ENCODE results near the gene KIAA0232.

KIAA0232 gene

GRCh38 chr4:6892909-6893202 lies 110.3 kb downstream of the KIAA0232 start:
- TF ChIP-seq FOXM1 (IDR thresholded peaks at IDR 0.05; ENCODE audit: borderline replicate concordance, low read depth): no peak
- TF ChIP-seq, protein P1, sequence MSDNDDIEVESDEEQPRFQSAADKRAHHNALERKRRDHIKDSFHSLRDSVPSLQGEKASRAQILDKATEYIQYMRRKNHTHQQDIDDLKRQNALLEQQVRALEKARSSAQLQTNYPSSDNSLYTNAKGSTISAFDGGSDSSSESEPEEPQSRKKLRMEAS (IDR thresholded peaks at IDR 0.05): no peak
- no peak for TF ChIP-seq TEAD4 (IDR thresholded peaks at IDR 0.05)
- TF ChIP-seq RAD21 (IDR thresholded peaks at IDR 0.05; ENCODE audit: low read depth): no peak
- no peak for TF ChIP-seq ZBTB7A (IDR thresholded peaks at IDR 0.05; ENCODE audit: low read depth)
- TF ChIP-seq, protein P2, sequence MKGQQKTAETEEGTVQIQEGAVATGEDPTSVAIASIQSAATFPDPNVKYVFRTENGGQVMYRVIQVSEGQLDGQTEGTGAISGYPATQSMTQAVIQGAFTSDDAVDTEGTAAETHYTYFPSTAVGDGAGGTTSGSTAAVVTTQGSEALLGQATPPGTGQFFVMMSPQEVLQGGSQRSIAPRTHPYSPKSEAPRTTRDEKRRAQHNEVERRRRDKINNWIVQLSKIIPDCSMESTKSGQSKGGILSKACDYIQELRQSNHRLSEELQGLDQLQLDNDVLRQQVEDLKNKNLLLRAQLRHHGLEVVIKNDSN (IDR thresholded peaks at IDR 0.05): no peak

DNA sequence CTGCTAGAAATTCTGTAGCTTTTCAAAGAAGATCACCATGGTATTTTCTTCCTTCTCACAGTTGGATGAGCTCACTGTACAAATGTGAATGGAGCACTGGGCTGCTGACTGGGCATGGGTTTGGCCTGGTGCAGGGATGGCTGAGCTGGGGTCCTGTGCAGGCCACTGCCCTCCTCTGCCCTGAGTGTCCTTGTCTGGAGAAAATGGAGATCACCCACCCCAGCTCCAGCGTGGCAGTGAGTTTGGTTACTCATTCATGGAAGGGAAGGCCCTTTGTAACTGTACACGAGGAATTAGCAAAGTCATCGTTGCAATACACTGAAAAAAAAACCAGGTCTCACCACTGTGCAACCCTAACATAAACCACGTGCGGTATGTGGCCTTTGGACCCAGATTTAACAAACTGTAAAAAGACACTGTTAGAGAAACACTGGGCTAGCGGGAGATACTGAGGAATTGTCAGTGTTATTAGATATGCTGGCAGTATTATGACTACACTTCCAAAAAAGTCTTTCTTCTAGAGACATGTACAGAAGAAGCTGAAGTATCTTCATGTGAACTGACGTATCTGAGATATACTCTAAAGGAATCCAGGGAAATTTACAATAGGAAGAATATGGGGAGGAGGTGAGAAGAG lies 111.0 kb downstream of the KIAA0232 start:
- no peak for TF ChIP-seq ZBTB7A (IDR thresholded peaks at IDR 0.05; ENCODE audit: low read depth)
- TF ChIP-seq YY1 (IDR thresholded peaks at IDR 0.05; ENCODE audit: low read depth): no peak
- TF ChIP-seq CREB1 (IDR thresholded peaks at IDR 0.05; ENCODE audit: low read depth): no peak
- TF ChIP-seq, protein P2 (IDR thresholded peaks at IDR 0.05): no peak
- no peak for TF ChIP-seq TCF12 (IDR thresholded peaks at IDR 0.05; ENCODE audit: low read depth)
- no peak for TF ChIP-seq EP300 (IDR thresholded peaks at IDR 0.05; ENCODE audit: borderline replicate concordance)
- no peak for TF ChIP-seq RAD21 (IDR thresholded peaks at IDR 0.05; ENCODE audit: low read depth)
- TF ChIP-seq REST (IDR thresholded peaks at IDR 0.05; ENCODE audit: low read depth): no peak
- TF ChIP-seq TAF1 (IDR thresholded peaks at IDR 0.05; ENCODE audit: low read depth): no peak
- no peak for TF ChIP-seq TEAD4 (IDR thresholded peaks at IDR 0.05)
- no peak for TF ChIP-seq EGR1 (IDR thresholded peaks at IDR 0.05)
- no peak for TF ChIP-seq FOXM1 (IDR thresholded peaks at IDR 0.05; ENCODE audit: borderline replicate concordance, low read depth)
- no peak for TF ChIP-seq CEBPB (IDR thresholded peaks at IDR 0.05)
- TF ChIP-seq NFIC (IDR thresholded peaks at IDR 0.05): no peak
- TF ChIP-seq, protein P1 (IDR thresholded peaks at IDR 0.05): no peak

DNA sequence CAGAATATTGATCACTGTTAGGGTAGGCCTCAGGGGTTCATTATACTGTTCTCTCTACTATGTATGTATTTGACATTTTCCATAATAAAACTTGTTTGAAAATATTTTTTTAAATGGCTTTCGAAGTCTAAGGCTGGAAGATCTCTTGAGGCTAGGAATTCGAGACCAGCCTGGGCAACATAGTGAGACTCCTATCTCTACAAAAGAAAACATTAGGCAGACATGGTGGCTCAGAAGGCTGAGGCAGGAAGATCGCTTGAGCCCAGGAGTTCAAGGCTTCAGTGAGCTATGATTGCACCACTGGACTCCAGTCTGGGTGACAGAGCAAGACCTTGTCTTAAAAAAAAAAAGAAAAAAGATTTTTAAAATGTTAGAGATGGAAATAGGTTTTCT lies 111.6 kb downstream of the KIAA0232 start:
- TF ChIP-seq YY1 (IDR thresholded peaks at IDR 0.05; ENCODE audit: low read depth): no peak
- no peak for TF ChIP-seq FOXM1 (IDR thresholded peaks at IDR 0.05; ENCODE audit: borderline replicate concordance, low read depth)

DNA sequence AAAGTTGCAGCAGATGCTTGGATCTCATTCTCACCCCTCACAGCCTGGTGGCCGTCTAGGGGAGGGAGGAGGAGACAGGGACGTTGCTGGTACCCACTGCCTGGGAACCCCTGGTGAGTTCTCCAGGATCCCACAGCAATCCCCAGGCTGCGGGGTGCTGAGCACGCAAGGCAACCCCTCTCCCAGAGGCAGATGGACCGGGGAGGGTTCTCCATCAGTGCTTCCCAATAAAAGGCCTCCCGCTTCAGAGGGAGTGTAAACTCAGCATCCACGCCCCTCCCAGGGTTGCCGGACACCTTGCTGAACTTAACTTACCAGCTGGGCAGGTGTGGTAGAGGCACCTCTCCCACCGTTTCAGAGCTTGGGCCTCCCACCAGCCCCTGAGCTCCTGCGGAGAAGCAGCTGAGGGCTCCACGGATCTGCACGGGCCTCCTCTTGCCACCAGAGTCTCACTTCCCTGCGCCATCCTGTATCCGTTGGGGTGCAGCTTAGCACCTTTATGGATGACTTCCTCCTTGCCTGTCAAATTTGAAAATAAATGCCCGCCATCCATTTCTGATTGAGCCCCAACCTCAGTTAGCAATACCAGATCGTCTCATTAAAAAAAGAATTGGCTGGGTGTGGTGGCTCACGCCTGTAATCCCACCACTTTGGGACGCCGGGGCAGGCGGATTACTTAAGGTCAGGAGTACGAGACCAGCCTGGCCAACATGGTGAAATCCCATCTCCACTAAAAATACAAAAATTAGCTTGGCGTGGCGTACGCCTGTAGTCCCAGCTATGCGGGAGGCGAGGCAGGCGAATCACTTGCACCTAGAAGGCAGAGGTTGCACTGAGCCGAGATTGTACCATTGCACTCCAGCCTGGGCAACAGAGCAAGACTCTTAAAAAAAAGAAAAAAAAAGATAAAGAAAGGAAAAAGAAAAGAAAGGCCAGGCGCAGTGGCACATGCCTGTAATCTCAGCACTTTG lies 112.3 kb downstream of the KIAA0232 start:
- TF ChIP-seq YY1 (IDR thresholded peaks at IDR 0.05; ENCODE audit: low read depth) (no peak), FOXM1 (IDR thresholded peaks at IDR 0.05; ENCODE audit: borderline replicate concordance, low read depth) (no peak), TEAD4 (IDR thresholded peaks at IDR 0.05) (no peak), CREB1 (IDR thresholded peaks at IDR 0.05; ENCODE audit: low read depth) (no peak), ZBTB7A (IDR thresholded peaks at IDR 0.05; ENCODE audit: low read depth) (no peak), TAF1 (IDR thresholded peaks at IDR 0.05; ENCODE audit: low read depth) (no peak), EGR1 (IDR thresholded peaks at IDR 0.05) (no peak), TCF12 (IDR thresholded peaks at IDR 0.05; ENCODE audit: low read depth) (no peak), EP300 (IDR thresholded peaks at IDR 0.05; ENCODE audit: borderline replicate concordance) (no peak), CEBPB (IDR thresholded peaks at IDR 0.05) (no peak), NFIC (IDR thresholded peaks at IDR 0.05) (no peak), REST (IDR thresholded peaks at IDR 0.05; ENCODE audit: low read depth) (no peak)
- TF ChIP-seq, protein P2 (IDR thresholded peaks at IDR 0.05): no peak
- TF ChIP-seq, protein P1 (IDR thresholded peaks at IDR 0.05): no peak

DNA sequence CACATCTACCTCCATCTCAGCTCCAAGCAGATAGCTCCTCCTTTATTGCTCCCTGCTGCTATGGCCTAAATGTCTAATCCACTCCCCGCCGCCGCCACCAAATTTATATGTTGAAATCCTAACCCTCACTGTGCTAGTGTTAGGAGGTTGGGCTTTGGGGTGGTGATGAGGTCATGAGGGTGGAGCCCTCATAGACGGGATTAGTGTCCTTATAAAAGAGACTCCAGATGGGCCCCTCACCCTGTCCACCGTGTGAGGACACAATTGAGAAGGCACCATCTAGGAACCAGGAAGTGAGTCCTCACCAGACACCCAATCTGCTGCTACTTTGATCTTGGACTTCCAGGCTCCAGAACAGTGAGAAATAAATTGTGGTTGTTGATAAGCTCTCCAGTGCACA lies 113.5 kb downstream of the KIAA0232 start:
- no peak for TF ChIP-seq CEBPB (IDR thresholded peaks at IDR 0.05)
- TF ChIP-seq REST (IDR thresholded peaks at IDR 0.05; ENCODE audit: low read depth): no peak
- no peak for TF ChIP-seq ZBTB7A (IDR thresholded peaks at IDR 0.05; ENCODE audit: low read depth)
- TF ChIP-seq, protein P1 (IDR thresholded peaks at IDR 0.05): no peak
- TF ChIP-seq RAD21 (IDR thresholded peaks at IDR 0.05; ENCODE audit: low read depth): no peak
- TF ChIP-seq YY1 (IDR thresholded peaks at IDR 0.05; ENCODE audit: low read depth): no peak
- no peak for TF ChIP-seq TEAD4 (IDR thresholded peaks at IDR 0.05)
- no peak for TF ChIP-seq TCF12 (IDR thresholded peaks at IDR 0.05; ENCODE audit: low read depth)
- TF ChIP-seq, protein P2 (IDR thresholded peaks at IDR 0.05): no peak
- no peak for TF ChIP-seq CREB1 (IDR thresholded peaks at IDR 0.05; ENCODE audit: low read depth)
- TF ChIP-seq NFIC (IDR thresholded peaks at IDR 0.05): no peak
- TF ChIP-seq EGR1 (IDR thresholded peaks at IDR 0.05): no peak
- no peak for TF ChIP-seq FOXM1 (IDR thresholded peaks at IDR 0.05; ENCODE audit: borderline replicate concordance, low read depth)
- no peak for TF ChIP-seq EP300 (IDR thresholded peaks at IDR 0.05; ENCODE audit: borderline replicate concordance)
